ENCODE results near the gene NOC2L.
"Not testable (repeated sequence)": the region's sequence is repeated elsewhere in the genome, so short reads cannot be mapped to it uniquely, and the experiment has no call there.

NOC2L gene

DNA sequence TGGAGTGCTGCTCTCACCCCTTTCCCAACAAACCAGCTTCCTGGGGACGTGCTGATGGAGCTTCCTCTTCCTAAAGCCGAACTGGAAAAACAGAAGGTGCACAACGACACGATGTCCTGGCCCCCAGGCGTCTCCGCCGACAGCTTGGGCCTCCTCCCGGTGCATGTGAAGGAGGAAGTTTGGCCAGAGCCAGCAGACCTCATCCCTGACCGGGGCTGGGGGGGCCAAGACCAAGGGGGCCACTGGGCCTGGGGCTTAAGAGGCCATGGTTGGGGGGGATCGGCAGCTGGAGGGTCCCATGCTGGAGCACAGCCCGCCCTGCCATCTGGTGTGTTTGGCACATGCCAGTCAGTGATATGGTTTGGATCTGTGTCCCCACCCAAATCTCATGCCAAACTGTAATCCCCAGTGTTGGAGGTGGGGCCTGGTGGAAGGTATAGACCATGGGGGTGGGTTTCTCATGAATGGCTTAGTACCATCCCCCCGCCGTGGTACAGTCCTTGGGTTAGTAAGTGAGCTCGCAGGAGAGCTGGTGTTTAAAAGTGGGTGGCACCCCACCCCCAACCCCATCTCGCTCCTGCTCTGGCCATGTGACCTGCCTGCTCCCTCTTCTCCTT lies 34.4 kb upstream of the NOC2L start:
- no peak for DNase-seq

DNA sequence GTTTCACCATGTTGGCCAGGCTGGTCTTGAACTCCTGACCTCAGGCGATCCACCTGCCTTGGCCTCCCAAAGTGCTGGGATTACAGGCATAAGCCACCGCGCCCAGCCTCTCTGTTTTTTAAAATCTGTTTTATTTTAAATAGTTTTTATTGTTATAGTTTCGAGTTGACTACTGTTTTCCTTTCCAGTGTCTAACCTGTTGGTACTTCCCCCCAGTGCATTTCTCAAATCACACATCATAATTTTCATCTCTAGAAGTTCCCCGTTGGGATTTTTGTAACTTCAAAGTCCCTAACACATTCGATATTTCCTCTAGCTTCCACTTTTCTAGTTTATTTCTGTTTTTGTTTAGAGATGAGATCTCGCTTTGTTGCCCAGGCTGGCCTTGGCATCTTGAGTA lies 33.3 kb upstream of the NOC2L start:
- no peak for DNase-seq

DNA sequence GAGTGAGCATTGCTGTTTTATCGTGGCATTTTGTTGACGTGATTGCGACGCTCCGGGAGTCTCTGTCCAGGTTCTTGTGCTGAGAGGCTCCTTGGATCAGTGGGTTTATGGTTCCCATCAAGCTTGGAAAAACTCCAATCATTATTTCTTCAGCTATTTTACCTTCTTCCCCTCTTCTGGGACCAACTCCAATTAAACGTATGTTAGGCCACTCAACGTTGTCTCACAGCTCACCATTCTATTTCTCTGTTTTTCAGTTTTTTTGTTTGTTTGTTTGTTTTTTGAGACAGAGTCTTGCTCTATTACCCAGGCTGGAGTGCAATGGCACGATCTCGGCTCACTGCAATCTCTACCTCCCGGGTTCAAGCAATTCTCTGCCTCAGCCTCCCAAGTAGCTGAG lies 32.8 kb upstream of the NOC2L start:
- no peak for DNase-seq

DNA sequence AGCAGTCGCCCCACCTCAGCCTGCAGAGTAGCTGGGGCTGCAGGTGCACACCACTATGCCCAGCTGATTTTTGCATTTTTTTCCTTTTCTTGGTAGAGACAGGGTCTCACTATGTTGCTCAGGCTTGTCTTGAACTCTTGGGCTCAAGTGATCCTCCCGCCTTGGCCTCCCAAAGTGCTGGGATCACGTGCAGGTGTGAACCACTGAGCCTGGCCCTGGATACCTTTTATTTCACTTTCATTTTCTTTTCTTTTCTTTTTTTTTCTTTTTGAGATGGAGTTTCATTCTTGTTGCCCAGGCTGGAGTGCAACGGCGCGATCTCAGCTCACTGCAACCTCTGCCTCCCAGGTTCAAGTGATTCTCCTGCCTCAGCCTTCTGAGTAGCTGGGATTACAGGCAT lies 32.2 kb upstream of the NOC2L start:
- DNase-seq, result not testable (repeated sequence)

DNA sequence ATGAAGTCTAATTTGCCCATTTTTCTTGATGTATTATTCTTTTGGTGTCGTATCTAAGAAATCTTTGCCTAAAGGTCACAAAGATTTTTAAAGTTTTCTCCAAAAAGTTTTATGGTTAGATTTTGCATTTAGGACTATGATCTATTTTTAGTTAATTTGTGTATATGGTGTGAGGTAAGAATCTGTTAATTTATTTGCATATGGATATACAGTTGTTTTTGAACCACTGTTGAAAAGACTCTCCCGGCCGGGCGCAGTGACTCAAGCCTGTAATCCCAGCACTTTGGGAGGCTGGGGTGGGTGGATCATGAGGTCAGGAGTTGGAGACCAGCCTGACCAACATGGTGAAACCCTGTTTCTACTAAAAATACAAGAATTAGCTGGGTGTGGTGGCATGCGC lies 29.0 kb upstream of the NOC2L start:
- DNase-seq, result not testable (repeated sequence)

DNA sequence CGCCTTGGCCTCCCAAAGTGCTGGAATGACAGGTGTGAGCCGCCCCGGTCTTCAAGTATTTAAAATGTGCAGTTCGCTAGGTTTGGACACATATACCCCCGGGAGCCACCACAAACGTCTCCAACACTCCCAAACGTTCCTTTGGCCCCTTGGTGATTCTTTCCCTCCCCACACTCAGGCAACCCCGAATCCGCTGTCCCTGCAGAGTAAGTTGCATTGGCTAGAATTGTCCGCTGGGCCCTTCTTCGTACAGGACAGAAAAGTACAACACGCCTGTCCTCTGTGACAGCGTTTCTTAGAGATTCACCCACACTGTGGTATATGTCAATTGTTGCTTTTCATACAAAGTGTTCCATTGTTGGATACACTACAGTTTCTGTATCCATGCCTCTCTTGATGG lies 26.1 kb upstream of the NOC2L start:
- no peak for DNase-seq

DNA sequence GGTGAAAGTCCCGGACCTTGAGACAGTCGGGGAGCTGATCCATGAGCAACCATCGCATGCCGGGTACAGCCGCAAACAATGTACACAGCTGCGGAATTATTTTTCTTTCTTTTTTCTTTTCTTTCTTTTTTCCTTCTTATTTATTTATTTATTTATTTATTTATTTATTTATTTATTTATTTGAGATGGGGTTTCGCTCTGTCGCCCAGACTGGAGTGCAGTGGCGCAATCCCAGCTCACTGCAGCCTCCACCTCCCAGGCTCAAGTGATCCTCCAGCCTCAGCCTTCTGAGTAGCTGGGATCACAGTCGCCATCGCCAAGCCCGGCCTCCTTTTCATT lies 25.4 kb upstream of the NOC2L start:
- no peak for DNase-seq

DNA sequence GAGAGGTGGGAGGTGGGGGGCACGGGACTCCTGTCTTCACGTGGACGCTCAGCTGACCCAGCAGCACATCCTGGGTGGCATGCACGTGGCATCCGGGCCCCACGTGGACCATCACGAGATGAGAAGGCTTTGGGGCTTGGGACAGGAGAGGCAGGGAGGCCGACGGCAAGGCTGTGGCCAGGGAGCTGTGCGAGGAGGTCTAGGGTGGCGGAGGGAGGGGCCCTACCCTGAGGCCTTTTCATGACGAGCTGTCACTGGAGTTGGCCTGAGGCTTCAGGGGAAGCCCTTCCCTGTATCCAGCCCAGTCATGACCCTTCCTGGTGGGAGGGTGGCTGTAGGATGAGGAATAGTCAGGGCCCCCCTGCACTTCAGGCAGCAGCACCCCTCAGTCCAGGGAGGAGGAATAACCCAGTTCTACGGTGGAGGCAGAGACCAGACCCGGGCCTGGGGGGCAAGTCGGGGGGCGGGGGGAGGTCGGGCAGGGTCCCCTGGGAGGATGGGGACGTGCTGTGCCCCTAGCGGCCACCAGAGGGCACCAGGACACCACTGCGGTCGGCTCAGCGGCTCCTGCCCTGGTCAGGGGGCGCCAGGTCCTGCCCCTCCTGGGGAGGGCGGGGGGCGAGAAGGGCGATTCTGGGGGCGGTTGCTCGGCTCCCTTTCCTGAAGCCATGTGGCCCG lies 24.9 kb upstream of the NOC2L start:
- DNase-seq, result peak in 1 of 2 experiments; percentile 9

DNA sequence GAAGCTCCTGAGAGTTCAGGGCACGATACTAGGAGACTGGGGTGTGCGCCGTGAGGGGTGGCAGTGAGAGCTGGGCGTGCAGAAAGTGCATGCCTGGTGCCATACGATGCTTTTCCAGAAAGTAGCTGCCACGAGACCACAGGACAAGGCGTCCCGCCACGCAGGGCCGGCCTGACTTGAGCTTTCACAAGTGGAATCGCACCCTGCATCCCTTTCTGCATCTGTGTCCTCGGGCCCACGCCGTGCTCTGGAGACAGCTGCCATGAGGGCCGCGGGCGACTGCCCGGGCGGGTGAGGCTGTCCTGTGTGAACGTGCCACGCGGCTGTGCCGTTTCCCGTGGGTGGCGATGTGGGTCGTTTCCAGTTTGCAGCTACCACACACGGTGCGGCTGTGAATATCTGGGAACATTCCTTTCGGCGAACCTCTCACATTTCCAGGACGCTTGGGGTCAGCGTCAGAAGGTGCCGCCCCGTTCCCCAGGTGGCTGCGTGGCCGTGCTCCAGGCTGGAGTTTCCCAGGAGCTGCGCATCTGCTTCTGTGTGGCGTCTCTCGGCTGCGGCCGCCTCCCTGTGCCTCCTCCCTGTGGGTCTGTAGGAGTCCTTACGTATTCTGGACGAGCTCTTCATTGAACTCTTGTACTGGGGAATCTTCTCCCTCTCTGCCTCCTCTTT lies 23.8 kb upstream of the NOC2L start:
- no peak for DNase-seq

DNA sequence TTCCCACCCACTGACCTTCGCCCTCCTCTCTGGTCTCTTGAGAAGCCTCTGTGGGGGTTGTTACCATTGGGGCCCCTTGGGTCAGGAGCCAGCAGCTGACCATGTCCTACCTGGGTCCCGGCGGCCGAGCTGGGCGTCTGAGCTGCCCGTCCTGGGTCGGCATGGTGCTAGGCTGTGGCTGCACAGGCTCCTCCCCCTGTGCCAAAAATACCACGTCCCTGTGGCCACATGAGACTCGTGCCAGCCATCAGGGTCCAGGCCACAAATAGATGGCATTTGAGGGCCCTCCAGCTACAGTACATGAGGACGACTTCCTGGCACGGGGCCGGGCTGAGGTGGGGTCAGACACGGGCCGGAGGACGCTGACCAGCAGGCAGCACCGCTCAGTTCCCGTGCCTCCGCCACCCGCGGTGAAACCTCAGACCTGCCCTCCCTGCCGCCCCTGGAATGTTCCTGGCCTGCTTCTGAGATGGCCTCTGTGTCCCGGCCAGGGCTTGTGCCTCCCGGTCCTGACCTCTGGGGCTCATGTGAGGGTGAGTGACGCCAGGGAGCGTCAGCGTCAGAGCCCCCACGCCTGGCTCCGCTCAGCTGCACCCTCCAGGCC lies 23.0 kb upstream of the NOC2L start, which contains the start of gene PERM1:
TSS of gene PERM1 (minus strand) at position 139 of the 604 bp plus-strand sequence. CDS start 1,064 bp downstream, outside the sequence.
- no peak for DNase-seq

DNA sequence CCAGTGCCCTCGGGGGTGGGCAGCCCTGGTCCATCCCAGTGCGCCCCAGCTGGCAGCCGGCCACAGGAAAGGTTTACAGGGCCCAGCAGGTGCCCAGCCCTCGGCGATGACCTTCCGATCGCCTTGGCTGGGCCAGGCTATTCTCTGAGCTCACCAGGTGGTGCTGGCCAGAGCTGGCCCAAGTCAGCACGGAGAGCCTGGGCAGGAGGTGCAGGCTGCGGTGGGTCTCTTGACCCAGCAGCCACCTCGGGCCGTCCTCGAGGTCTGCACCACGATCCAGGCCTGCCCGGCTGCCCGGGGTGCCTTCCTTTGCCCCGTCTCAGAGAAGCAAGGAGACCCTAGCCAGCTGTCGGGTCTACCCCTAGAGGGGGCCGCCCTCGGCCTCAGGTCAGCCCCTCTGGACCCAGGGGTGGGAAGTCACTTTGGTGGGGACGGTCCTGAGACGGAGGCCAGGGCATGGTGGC lies 22.5 kb upstream of the NOC2L start:
- DNase-seq, result no peak

DNA sequence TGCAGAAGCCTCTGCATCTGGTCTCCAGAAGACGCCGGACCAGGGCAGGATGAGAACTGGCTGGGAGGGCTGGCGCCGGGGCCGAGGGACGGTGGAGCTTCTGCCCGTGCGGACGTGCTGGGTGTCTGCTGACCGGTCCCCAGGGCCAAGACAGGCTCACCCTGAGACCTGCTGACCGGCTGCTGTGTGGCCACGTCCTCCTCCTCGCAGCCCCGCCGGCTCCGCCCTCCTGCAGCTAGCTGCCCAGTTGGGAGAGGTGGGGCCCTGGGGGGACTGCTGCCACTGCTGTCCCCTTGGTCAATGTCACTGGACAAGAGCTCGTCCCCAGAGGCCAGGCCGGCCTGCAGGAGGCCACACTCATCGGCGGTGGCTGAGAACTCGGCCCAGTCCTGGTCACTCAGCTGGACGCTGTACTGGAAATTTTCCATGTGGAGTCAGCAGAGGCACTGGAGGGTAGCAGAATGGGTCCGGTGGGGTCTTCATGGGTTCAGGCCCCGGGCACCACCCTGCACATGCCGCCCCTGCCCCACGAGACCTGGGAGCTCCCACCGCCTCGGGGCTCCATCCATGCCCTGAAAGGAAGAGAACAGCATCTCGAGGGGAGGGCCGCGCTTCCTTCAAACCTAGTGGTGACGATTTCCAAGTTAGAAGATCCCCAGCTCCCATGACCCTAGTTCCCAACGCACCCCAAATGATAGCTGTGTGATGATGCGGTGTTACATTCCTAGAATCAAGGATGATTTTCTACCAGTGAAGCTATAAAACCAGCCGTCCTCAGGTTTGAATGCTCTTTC lies 21.7 kb upstream of the NOC2L start:
- DNase-seq, result no peak

DNA sequence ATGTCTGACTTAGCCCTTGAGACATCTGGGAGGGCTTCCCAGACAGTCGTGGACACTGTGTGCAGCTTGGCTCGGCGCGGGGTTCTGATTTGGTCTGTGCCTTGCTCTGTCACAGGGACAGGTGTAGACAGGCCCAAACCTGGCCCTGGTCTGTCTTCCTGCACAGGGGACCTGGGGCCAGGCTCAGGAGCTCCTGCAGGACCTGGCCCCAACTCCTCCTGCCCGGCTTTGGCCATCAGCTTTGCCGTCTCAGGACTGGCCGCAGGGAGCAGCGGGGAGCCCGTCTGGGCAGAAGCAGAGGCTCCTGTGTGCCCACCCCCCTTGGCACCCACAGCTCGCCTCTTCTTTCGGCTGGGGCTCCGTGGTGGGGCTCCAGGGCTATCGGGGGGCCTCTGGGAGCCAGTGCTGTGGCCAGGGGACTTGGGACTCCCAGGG lies 21.1 kb upstream of the NOC2L start:
- DNase-seq, result no peak

DNA sequence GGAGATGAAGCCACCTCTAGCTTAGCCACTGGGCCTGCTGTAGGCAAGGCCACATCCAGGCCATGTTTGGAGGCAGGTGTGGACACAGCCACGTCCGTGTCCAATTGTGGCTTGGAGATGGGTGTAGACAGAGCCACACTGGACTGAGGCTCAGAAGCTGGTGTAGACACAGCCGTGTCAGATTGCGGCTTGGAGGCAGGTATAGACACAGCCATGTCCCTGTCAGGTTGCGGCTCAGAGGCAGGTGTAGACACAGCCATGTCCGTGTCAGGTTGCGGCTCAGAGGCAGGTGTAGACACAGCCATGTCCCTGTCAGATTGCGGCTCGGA lies 20.7 kb upstream of the NOC2L start:
- DNase-seq, result no peak

DNA sequence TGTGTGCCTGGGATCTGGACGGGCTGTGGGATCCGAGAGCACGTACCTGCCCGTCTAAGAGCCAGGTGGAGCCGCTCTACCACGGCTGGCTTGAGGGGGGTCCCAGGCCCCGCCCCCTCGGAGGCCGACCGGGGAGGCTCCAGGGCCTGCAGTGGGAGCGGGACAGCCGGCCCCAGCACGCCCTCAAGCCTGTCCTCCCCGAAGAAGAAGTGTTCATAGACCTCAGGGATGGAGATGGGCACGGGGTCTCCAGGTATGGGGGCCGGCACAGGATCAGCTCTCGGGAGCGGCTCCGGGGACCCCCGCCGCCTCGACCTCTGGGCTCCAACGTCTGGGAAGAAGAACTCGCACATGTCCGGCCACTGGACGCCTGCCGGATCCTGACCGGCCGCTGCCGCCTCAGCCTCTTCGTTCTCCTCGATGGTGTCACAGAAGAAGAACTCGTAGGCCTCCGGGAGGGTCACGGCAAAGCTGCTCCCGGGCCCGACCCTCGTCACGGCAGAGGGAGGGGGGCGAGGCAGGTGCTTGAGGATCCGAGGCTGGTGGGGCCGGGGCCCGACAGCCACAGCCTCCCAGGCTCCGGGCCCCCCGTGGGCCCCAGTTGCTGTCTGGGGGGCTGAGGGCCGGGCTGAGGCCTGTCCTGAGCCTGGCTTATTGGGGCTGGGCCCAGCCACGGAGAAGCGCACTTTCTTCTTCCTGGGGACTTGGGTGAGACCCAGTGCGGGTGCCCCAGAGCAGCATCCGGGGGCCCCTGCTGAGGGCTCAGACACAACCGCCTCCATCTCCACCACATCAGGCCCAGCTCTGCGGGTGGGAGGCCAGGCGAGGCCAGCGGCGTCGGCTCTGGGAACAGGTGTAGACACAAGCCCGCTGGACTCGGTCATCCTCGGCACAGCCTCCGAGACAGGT lies 20.0 kb upstream of the NOC2L start:
- DNase-seq, result no peak

DNA sequence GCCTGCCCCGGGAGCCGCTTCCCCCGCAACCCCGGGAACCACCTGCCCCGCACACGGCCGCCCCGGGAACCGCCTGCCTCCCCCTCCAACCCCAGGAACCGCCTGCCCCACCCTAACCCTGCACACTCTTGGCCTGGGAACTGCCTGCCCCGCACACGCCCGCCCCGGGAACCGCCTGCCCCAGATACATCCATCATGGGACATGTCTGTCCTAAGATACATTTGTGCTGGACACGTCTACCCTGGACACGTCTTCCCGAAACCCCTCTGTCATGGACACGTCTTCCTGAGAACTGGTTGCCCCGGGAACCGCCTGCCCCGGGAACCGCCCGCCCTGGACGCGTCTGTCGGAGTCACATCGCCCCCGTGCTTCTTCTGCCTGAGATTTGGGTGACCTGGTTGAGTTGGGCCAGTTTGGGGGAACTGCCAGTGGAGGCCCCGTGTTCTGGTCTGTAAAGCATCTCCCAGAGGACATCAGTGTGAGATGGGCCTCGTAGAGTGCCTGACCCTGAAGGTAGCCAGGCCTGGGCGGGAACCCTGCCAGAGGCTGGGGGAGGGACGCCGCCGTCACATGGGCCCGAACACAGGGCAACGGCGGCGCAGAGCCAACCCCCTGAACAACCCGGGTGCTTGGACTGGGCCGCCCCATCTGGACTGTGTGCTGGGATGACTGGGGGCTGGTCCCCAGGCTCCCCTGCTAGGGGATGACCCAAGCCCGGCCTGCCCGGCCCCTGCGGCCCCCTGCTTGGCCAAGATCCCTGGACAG lies 19.2 kb upstream of the NOC2L start:
- peak in 1 of 2 experiments; percentile 10 for DNase-seq

DNA sequence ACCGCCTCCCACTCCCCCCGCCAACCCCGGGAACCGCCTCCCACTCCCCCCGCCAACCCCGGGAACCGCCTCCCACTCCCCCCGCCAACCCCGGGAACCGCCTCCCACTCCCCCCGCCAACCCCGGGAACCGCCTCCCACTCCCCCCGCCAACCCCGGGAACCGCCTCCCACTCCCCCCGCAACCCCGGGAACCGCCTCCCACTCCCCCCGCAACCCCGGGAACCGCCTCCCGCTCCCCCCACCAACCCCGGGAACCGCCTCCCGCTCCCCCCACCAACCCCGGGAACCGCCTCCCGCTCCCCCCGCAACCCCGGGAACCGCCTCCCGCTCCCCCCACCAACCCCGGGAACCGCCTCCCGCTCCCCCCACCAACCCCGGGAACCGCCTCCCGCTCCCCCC lies 17.7 kb upstream of the NOC2L start:
- not testable (repeated sequence) for DNase-seq

DNA sequence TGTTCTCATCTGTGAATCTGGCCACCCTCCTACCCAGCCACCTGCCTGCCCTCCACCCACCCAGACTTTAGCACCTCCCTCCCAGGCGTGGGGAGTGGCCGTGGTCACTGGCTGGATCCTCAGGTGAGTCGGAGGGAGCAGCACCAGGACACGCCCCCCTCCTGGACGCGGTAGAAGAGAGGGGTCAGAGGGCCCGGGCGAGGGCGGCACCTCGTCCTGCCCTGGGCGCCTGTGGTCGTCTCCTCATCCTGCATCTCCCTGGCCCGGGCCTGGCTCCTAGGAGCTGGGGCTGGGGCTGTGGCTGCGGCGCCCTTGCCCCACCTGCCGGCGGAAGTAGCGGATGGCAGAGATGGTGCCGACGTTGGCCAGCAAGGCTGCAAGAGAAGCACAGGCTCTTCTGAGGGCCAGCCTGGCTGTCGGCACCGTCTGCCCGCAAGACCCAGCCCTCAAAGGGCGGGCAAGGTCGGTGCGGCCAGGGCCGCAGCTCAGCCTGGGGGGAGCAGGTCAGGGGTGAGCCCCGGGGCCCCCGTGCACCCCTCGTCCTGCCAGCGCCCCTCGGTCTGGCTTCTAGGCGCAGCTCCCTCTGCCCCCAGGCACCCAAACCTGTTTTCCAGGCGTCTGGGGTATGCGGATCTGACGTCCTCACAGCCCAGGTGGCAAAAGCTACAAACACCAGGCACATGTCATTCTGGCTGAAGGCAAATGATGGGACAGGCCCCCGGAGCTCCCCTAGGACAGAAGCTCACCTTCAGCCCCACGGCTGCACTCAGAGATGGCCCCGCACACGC lies 17.0 kb upstream of the NOC2L start:
- peak; percentile 35 to 62 for DNase-seq

DNA sequence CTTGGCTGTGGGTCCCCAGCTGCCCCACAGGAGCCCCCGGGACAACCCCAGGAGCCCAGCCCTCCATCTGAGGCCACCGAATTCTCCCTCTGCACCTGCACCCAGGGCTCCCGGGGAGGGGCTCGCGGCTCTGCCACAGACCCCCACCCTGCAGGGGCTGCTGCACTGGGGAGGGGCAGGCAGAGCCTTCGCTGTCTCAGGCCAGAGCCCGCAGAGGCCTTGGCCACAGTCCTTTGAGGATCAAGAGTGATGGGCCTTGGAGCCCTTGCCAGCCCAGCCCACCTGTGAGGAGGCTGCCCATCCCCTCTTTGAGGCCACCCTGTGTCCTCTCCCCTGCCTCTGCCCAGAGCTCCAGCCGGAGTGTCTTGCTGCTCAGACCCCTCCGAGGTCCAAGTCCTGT lies 16.3 kb upstream of the NOC2L start:
- DNase-seq, result no peak

DNA sequence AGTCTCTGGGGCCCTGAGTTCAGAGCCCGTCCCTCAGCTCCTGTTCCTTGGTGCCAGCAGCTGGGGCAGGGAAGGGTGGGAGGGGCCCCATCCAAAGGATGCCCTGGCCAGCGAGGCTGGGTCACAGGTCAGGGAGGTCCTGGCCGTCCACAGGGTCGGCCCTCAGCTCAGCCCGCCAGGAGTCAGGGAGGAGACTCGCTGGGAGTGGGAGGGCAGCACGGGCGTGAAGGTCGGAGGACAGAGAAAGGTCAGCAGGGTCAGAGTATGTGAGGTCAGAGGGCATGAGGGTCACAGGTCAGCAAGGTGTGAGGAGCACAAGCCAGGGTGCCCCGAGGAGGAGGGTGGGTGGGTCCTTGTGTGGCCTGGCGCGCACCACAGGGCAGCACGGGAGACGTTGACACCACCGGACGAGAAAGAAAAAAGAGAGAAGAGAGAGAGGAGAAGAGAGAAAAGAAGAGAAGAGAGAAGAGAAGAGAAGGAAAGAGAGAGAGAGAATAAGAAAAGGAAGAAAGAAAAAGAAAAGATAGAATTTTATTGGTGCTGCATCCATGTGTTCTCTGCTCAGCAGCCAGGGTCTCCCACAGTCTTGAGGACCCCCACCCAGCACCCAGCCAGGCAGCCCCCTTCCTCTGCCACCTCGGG lies 15.8 kb upstream of the NOC2L start:
- no peak for DNase-seq
